Measurements from ENCODE around the gene CDKN3.

DNA sequence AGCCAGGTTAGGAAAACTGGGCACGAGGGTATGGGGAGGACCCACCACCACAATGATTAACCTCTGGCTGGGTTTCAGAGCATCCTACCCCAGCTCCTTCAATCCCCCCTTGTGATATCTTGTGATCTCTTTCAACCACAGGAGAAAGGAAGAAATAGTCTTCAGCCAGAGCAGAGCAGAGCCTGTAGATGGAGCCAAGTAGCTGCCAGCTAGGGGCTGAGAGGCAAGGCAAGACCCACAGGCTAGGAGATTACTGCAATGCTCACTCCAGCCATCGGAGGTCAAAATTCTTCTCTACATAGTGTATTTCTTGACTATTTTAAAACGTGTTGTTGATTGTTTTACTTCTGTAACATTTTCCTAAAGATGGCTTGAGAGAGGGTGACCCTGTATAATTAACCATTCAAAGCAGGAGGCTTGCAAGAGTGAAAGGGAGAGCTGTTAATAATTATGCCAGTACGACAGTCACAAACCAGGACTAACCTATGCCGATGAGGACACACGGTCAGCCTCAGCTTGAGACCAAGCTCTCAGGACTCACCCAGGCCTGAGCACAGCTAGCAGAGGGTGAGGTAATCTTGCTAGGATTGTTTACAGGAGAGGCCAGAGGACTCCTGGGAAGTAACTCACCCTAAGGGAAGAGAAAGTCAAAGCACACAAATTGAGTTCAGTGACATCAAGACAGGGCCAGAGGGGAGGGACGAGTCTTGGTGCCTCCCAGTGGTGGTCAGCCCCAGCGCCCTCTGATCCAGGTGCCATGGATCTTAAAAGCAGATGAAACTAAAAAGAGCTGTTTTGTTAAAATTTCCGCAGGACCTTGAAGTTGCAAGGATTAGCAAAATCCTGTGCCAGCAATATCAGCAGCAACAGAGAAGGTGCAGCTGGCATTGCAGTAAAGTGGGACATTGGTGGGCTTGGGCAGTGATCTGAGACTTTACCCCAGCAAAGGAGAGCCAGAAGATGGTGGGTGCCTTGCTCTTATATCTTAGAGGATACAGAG lies 29.8 kb upstream of the CDKN3 start:
- TF ChIP-seq POLR2A (IDR thresholded peaks at IDR 0.05): no peak
- peak in 4 of 7 experiments; percentile 20 to 46 (median 30) for TF ChIP-seq CTCF (IDR thresholded peaks at IDR 0.05)
- peak in 1 of 3 donors; percentile 7 for TF ChIP-seq POLR2AphosphoS5 (IDR thresholded peaks at IDR 0.05)

Data from stomach (tissue), 4 donors.